C4-2B (cell line): Measurements from ENCODE around the gene PLOD2.

Experiments used
- CTCF ChIP-seq: fragments of 450-650 bp; conservative IDR thresholded peaks from 2 replicates; pipeline ENCODE4 v1.5.1; 2017; ENCODE audit warnings: mild to moderate bottlenecking
- ZFX ChIP-seq: fragments of 450-650 bp; IDR thresholded peaks from 2 replicates; pipeline ENCODE4 v1.6.1; 2017

DNA sequence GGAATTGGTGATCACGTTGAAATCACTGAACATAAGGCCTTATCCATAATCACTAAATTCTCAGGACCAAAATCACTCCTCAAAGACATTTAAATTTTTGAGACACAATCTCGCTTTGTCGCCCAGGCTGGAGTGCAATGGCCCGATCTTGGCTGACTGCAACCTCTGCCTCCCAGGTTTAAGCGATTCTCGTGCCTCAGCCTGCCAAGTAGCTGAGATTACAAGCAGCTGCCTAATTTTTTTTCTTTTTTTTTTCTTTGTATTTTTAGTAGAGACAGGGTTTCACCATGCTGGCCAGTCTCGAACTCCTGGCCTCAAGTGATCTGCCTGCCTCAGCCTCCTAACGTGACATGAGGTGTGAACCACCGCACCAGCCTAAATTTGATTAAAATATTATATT, 61.7 kb downstream of the PLOD2 start:
- TF ChIP-seq CTCF (no peak), ZFX (no peak)
